K562 (cell line): ENCODE measurements around the gene FAM111B. TPM values are rescaled to one million over a fixed set of nuclear protein-coding genes. Genes with fewer than 3 reads are reported as not detected.
A peak's percentile ranks its signal among the peaks of the same experiment; 100 is the strongest.

Source experiments
- ATAC-seq: fragments of 200-7000 bp; cut with Tn5 transposase; 3 replicates; pipeline ENCODE4 v1.9.1; 2020; ENCODE audit warnings: moderate library complexity
- BruUV-seq: library from RNA; stranded (reverse); fragments of 400-500 nt; replicated peaks from 2 replicates; lab custom pipeline; 2021; lab: Mats Ljungman, UMichigan
- CTCF ChIA-PET: fragments of 300-600 bp; formaldehyde crosslinking; extraction: SDS; loops from one replicate; lab custom pipeline; 2021; ENCODE audit warnings: low intra/inter-chr PET ratio; lab: Yijun Ruan, JAX
- POLR2A ChIA-PET: fragments of 300-600, 350-650 bp; sonication (Branson Sonifier 250); formaldehyde crosslinking; extraction: SDS; loops from one replicate; lab custom pipeline; 2021; ENCODE audit warnings: antibody characterized with exemption, inconsistent platforms; lab: Yijun Ruan, JAX
- DNase-seq, 4 experiments: peaks; one replicate each; pipeline versions ENCODE4 v3.0.0 to v3.0.0-alpha.2; 2011 to 2018; ENCODE audit warnings: low spot score in 3 of 4, mixed read lengths in 3 of 4; ENCODE audit errors: extremely low read depth in 1 of 4
- FAIRE-seq: peaks from 2 replicates; lab custom pipeline; 2011; peaks lifted over from hg19 to GRCh38; lab: Jason Lieb, UNC
- H2AFZ ChIP-seq: 2 replicates; pipeline ENCODE4 v1.6.0; 2011; ENCODE audit warnings: low read depth, low read length, control low read depth, inconsistent platforms
- H3K27ac ChIP-seq: fragments of 200-600 bp; 3 replicates; pipeline ENCODE4 v1.8.0; 2011; ENCODE audit warnings: low read depth, mild to moderate bottlenecking, control low read depth, inconsistent platforms, low read length, moderate library complexity, mixed read lengths; ENCODE audit errors: extremely low read depth
- H3K27me3 ChIP-seq, 2 experiments: fragments of 300-600 bp in 1 of 2; 2 replicates in 1 of 2; 3 replicates in 1 of 2; pipeline versions ENCODE4 v1.6.0 to v1.8.0; 2011; ENCODE audit warnings: inconsistent platforms in 2 of 2, low read length in 2 of 2, mild to moderate bottlenecking in 1 of 2, mixed read lengths in 1 of 2, moderate library complexity in 1 of 2; ENCODE audit not compliant: control insufficient read depth in 2 of 2, insufficient read depth in 2 of 2
- H3K36me3 ChIP-seq: fragments of 300-600 bp; 3 replicates; pipeline ENCODE4 v1.8.0; 2011; ENCODE audit warnings: mild to moderate bottlenecking, low read length, inconsistent platforms; ENCODE audit not compliant: control insufficient read depth, insufficient read depth
- H3K4me1 ChIP-seq, 2 experiments: fragments of 200-600 bp in 1 of 2; replicated peaks in 1 of 2; 2 replicates in 1 of 2; 3 replicates in 1 of 2; pipeline versions ENCODE4 v1.5.1 to v1.8.0; 2011; ENCODE audit warnings: inconsistent platforms in 2 of 2, low read length in 2 of 2, mild to moderate bottlenecking in 1 of 2, mixed read lengths in 1 of 2, moderate library complexity in 1 of 2; ENCODE audit not compliant: control insufficient read depth in 2 of 2, insufficient read depth in 2 of 2
- H3K4me2 ChIP-seq: 2 replicates; pipeline ENCODE4 v1.6.1; 2011; ENCODE audit warnings: low read length, control low read depth, inconsistent platforms, mixed read lengths; ENCODE audit not compliant: insufficient read depth
- H3K4me3 ChIP-seq: fragments of 200-600 bp; sonication (generic), shearing (Covaris generic); 2 replicates; pipeline ENCODE4 v1.5.1; 2016; ENCODE audit warnings: control low read depth, inconsistent platforms
- H3K79me2 ChIP-seq: fragments of 200-600 bp; 3 replicates; pipeline ENCODE4 v1.8.0; 2011; ENCODE audit warnings: low read length, inconsistent platforms; ENCODE audit not compliant: control insufficient read depth, insufficient read depth
- H3K9ac ChIP-seq, 2 experiments: 2 replicates each; pipeline versions ENCODE4 v1.6.0 to v1.6.1; 2011; ENCODE audit warnings: low read depth in 2 of 2, low read length in 2 of 2, control low read depth in 1 of 2, inconsistent platforms in 1 of 2, mild to moderate bottlenecking in 1 of 2, mixed read lengths in 1 of 2; ENCODE audit not compliant: insufficient read depth in 1 of 2
- H3K9me1 ChIP-seq: one replicate; pipeline ENCODE4 v1.6.0; 2011; ENCODE audit warnings: inconsistent platforms, mild to moderate bottlenecking, low read length, moderate library complexity; ENCODE audit not compliant: control insufficient read depth, insufficient read depth
- H3K9me3 ChIP-seq: replicated peaks from 2 replicates; pipeline ENCODE4 v1.5.1; 2011; ENCODE audit warnings: low read depth, low read length, inconsistent platforms; ENCODE audit not compliant: control insufficient read depth, insufficient read depth
- H4K20me1 ChIP-seq: replicated peaks from 2 replicates; pipeline ENCODE4 v1.6.1; 2011; ENCODE audit warnings: low read length, inconsistent platforms, mixed read lengths; ENCODE audit not compliant: control insufficient read depth, insufficient read depth
- CTBP1 ChIP-seq: fragments of 450-650 bp; IDR thresholded peaks from 2 replicates; pipeline ENCODE4 v1.6.1; 2016; ENCODE audit warnings: borderline replicate concordance
- ETV1 ChIP-seq: fragments of 450-650 bp; conservative IDR thresholded peaks from 2 replicates; pipeline ENCODE4 v1.6.1; 2016; ENCODE audit warnings: missing genetic modification characterization, control low read depth, low read depth, missing compliant biosample characterization
- NRF1 ChIP-seq, 2 experiments: fragments of 450-650 bp; IDR thresholded peaks in 1 of 2; conservative IDR thresholded peaks in 1 of 2; 2 replicates each; pipeline ENCODE4 v1.6.1; 2014; ENCODE audit warnings: mild to moderate bottlenecking in 2 of 2
- ZNF436 ChIP-seq: fragments of 250-450, 450-650 bp; sonication (Bioruptor Pico); formaldehyde crosslinking; IDR thresholded peaks from 2 replicates; pipeline ENCODE4 v1.7.0; 2020; ENCODE audit warnings: mild to moderate bottlenecking
- WGBS: fragments of 100-300 bp; shearing (Covaris generic); methylation state at CpG from one replicate; pipeline ENCODE4 v1.1.6; 2016; ENCODE audit warnings: low coverage, mixed read lengths; ENCODE audit not compliant: insufficient coverage; ENCODE audit errors: missing lambda C conversion rate; 5-methylcytosine and 5-hydroxymethylcytosine counted together
- in situ Hi-C: fragments of 300-500 bp; cut with MboI; formaldehyde crosslinking; loops from 4 replicates; pipeline ENCODE4 v1.15.0; 2018; ENCODE audit warnings: inconsistent platforms, mixed read lengths
- intact Hi-C: fragments of 100-400 bp; cut with micrococcal nuclease; formaldehyde crosslinking; loops from 2 replicates; pipeline ENCODE4 v1.14.2; 2022
- polyA plus RNA-seq, 8 experiments: library from polyadenylated mRNA; depleted of rRNA in 4 of 8; stranded (reverse) in 5 of 8; unstranded in 3 of 8; fragments of >200 nt; fragmentation: Nextera tagmentation in 2 of 8; fragmentation: Illumina TruSeq in 1 of 8; extraction: Ambion mirVana in 2 of 8; extraction: Trizol in 1 of 8; gene quantifications; 2 replicates each; pipeline versions ENCODE4 v1.2.1 to v1.2.3, GENCODE V29; 2011 to 2014; ENCODE audit warnings: inconsistent platforms in 1 of 8, missing spikeins in 1 of 8
- total RNA-seq, 7 experiments: library from RNA; depleted of rRNA in 6 of 7; stranded (reverse); fragments of >200 nt in 6 of 7; fragmentation: Illumina TruSeq in 2 of 7; extraction: Trizol in 2 of 7; gene quantifications; 2 replicates each; pipeline versions ENCODE4 v1.2.1 to v1.2.3, GENCODE V29; 2011 to 2021; ENCODE audit warnings: low replicate concordance in 1 of 7
- TF ChIP-seq, protein P1 (sequence below): fragments of 250-450 bp; sonication (Bioruptor Pico); IDR thresholded peaks from 2 replicates; pipeline ENCODE4 v1.8.0; 2022; ENCODE audit warnings: moderate library complexity, mild to moderate bottlenecking, inconsistent platforms
- TF ChIP-seq, protein P2 (sequence below), 2 experiments: IDR thresholded peaks in 1 of 2; conservative IDR thresholded peaks in 1 of 2; 2 replicates each; pipeline ENCODE4 v1.6.1; 2016; ENCODE audit warnings: low read depth in 2 of 2, mild to moderate bottlenecking in 1 of 2, missing compliant biosample characterization in 1 of 2, missing genetic modification characterization in 1 of 2, moderate library complexity in 1 of 2
- TF ChIP-seq, protein P3 (sequence below), 2 experiments: fragments of 450-650 bp; IDR thresholded peaks; 2 replicates each; pipeline ENCODE4 v1.6.1; 2018; ENCODE audit warnings: mild to moderate bottlenecking in 2 of 2, low read depth in 1 of 2; ENCODE audit not compliant: partially characterized antibody in 2 of 2
- TF ChIP-seq, protein P4 (sequence below): fragments of 200-800 bp; sonication (Bioruptor generic); IDR thresholded peaks from 2 replicates; pipeline ENCODE4 v1.6.1; 2017; ENCODE audit warnings: missing genetic modification characterization, missing compliant biosample characterization

FAM111B gene
- total and polyA plus RNA-seq, 9 of the 15 experiments (the other 6 are each of a cell fraction or from before 2014, with no cell fraction given), result 0.01 to 0.33 (median 0.06) TPM; not detected in 5

DNA sequence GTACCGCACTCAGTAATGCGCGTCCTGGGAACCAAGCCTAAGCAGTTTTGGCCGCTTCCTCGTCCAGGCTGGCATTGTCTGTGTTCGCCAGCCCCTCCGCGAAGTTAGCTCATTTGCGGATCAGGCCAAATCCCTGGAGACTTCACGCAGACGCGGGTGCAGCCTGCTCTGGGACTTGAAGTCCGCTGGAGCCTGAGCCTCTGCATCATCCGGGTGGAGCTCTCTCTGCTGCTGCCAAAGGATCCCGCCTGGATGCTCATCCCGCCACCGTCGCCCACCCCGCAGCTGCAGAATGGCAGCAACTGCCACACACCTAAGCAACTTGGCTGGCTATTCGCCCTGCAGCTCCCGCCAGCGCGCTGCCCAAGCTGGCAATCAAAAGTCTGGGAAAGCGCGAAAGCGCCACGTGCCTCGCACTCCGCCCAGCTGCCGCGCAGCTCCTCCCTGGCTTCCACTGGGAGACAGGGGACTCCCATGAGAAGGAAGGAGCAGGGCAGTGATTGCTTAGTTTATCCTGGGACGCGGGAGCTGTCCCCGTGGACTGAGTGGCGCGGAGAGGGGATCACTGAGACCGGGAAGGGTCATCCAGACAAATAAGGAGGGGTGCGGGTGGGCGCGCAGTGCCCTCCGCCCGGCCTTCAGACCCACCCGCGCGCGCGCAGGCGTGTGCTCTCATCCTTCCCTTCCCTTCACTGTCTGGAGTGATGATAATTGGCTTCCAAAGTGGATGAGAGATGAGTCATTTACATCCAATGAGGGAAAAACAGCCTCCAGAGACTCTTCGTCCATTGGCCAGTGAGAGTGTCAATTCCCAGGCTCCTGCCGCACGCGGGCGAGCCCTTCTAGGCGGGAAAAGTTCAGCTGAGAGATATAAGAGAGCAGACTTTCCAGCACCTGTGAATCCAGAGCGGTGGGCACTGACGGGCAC is 44.2 kb upstream of the FAM111B start:
- Histone ChIP-seq H3K79me2 (no peaks in the 10 kb centered on the region), H4K20me1 (no peaks in the 10 kb centered on the region), H3K9me1 (no peaks in the 10 kb centered on the region), H3K9me3 (no peaks in the 10 kb centered on the region), H2AFZ (no peak overlapping the region), H3K36me3 (no peaks in the 10 kb centered on the region), H3K27ac (no peak overlapping the region), H3K4me1 (0 out of 5 replicates have a peak, but pooled peaks cover 0 to 3% of the 10 kb centered on the region in 2 experiments), H3K4me3 (no peak overlapping the region), H3K27me3 (peaks cover 0 to 18% of the 10 kb centered on the region in 2 experiments; a peak in 4 of 5 replicates), H3K9ac (no peak overlapping the region), H3K4me2 (no peak overlapping the region)
- DNase-seq (no peak), ATAC-seq (no peak), FAIRE-seq (no peak)
- ChIA-PET CTCF (no interaction called here), POLR2A (interaction anchor here (0.6 kb wide), 1 partner anchor 417 kb away, joined by 3 read pairs; no protein-coding TSS in a partner anchor)
- intact Hi-C loops (no loop called here), in situ Hi-C loops (no loop called here)
- no TSS peak for BruUV-seq
- WGBS, result 14% methylated on average over 55 of the region's 56 CpGs
- TF ChIP-seq, protein P1, sequence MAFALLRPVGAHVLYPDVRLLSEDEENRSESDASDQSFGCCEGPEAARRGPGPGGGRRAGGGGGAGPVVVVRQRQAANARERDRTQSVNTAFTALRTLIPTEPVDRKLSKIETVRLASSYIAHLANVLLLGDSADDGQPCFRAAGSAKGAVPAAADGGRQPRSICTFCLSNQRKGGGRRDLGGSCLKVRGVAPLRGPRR (CRISPR knock-in tag), result no peak
- TF ChIP-seq, protein P2, sequence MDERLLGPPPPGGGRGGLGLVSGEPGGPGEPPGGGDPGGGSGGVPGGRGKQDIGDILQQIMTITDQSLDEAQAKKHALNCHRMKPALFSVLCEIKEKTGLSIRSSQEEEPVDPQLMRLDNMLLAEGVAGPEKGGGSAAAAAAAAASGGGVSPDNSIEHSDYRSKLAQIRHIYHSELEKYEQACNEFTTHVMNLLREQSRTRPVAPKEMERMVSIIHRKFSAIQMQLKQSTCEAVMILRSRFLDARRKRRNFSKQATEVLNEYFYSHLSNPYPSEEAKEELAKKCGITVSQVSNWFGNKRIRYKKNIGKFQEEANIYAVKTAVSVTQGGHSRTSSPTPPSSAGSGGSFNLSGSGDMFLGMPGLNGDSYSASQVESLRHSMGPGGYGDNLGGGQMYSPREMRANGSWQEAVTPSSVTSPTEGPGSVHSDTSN (CRISPR knock-in tag; IDR thresholded peaks at IDR 0.05; ENCODE audit: low read depth), result no peak
- TF ChIP-seq, protein P2 (tag; conservative IDR thresholded peaks at IDR 0.05; ENCODE audit: low read depth), result peak; percentile 27; the same call in 1 of the 2 replicates
- peak in 1 of 2 experiments; percentile 32; a peak in 1 of 4 replicates for TF ChIP-seq NRF1 (conservative IDR thresholded peaks at IDR 0.05 in 1 of 2, IDR thresholded peaks at IDR 0.05 in 1 of 2)
- TF ChIP-seq ZNF436 (CRISPR knock-in tag), result no peak
- TF ChIP-seq CTBP1, result no peak
- TF ChIP-seq, protein P3, sequence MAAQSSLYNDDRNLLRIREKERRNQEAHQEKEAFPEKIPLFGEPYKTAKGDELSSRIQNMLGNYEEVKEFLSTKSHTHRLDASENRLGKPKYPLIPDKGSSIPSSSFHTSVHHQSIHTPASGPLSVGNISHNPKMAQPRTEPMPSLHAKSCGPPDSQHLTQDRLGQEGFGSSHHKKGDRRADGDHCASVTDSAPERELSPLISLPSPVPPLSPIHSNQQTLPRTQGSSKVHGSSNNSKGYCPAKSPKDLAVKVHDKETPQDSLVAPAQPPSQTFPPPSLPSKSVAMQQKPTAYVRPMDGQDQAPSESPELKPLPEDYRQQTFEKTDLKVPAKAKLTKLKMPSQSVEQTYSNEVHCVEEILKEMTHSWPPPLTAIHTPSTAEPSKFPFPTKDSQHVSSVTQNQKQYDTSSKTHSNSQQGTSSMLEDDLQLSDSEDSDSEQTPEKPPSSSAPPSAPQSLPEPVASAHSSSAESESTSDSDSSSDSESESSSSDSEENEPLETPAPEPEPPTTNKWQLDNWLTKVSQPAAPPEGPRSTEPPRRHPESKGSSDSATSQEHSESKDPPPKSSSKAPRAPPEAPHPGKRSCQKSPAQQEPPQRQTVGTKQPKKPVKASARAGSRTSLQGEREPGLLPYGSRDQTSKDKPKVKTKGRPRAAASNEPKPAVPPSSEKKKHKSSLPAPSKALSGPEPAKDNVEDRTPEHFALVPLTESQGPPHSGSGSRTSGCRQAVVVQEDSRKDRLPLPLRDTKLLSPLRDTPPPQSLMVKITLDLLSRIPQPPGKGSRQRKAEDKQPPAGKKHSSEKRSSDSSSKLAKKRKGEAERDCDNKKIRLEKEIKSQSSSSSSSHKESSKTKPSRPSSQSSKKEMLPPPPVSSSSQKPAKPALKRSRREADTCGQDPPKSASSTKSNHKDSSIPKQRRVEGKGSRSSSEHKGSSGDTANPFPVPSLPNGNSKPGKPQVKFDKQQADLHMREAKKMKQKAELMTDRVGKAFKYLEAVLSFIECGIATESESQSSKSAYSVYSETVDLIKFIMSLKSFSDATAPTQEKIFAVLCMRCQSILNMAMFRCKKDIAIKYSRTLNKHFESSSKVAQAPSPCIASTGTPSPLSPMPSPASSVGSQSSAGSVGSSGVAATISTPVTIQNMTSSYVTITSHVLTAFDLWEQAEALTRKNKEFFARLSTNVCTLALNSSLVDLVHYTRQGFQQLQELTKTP (IDR thresholded peaks at IDR 0.05; ENCODE audit: low read depth in 1 of 2, partially characterized antibody in 2 of 2), result no peak
- TF ChIP-seq ETV1 (tag), result no peak
- TF ChIP-seq, protein P4, sequence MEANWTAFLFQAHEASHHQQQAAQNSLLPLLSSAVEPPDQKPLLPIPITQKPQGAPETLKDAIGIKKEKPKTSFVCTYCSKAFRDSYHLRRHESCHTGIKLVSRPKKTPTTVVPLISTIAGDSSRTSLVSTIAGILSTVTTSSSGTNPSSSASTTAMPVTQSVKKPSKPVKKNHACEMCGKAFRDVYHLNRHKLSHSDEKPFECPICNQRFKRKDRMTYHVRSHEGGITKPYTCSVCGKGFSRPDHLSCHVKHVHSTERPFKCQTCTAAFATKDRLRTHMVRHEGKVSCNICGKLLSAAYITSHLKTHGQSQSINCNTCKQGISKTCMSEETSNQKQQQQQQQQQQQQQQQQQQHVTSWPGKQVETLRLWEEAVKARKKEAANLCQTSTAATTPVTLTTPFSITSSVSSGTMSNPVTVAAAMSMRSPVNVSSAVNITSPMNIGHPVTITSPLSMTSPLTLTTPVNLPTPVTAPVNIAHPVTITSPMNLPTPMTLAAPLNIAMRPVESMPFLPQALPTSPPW (CRISPR knock-in tag), result no peak
